Naive B cell (primary cell): ENCODE data around the gene MMP1. TPM values are rescaled to one million over a fixed set of nuclear protein-coding genes. Genes with fewer than 3 reads are reported as not detected.
A peak's percentile ranks its signal among the peaks of the same experiment; 100 is the strongest.
"Not testable (repeated sequence)": the region's sequence is repeated elsewhere in the genome, so short reads cannot be mapped to it uniquely, and the experiment has no call there.

ENCODE experiments used
- ATAC-seq, 2 donors: fragments of 150-1000 bp; cut with Tn5 transposase; 2 replicates each; pipeline ENCODE4 v1.10.0; 2021; ENCODE audit warnings: low read depth in 2 of 2, mild to moderate bottlenecking in 2 of 2, moderate library complexity in 2 of 2
- DNase-seq: peaks from one replicate; pipeline ENCODE4 v3.0.0; 2022
- H3K27ac Mint-ChIP-seq, 6 donors: one replicate each; pipeline ENCODE4 v1.8.0; 2020 to 2022; ENCODE audit warnings: mild to moderate bottlenecking in 6 of 6, mixed read lengths in 6 of 6, moderate library complexity in 5 of 6, inconsistent platforms in 2 of 6
- H3K27me3 Mint-ChIP-seq, 3 donors: one replicate each; pipeline ENCODE4 v1.8.0; 2021 to 2022; ENCODE audit warnings: mixed read lengths in 3 of 3, mild to moderate bottlenecking in 1 of 3
- H3K36me3 Mint-ChIP-seq, 2 donors: one replicate each; pipeline ENCODE4 v1.8.0; 2020 to 2022; ENCODE audit warnings: mixed read lengths in 2 of 2, inconsistent platforms in 1 of 2, mild to moderate bottlenecking in 1 of 2
- H3K4me1 Mint-ChIP-seq, 3 donors: one replicate each; pipeline ENCODE4 v1.8.0; 2020 to 2022; ENCODE audit warnings: mixed read lengths in 3 of 3, inconsistent platforms in 1 of 3, mild to moderate bottlenecking in 1 of 3, moderate library complexity in 1 of 3
- H3K4me3 Mint-ChIP-seq, 8 donors: one replicate each; pipeline ENCODE4 v1.8.0; 2020 to 2022; ENCODE audit warnings: mild to moderate bottlenecking in 8 of 8, mixed read lengths in 8 of 8, moderate library complexity in 8 of 8, inconsistent platforms in 2 of 8
- H3K9me3 Mint-ChIP-seq, 7 donors: one replicate each; pipeline ENCODE4 v1.8.0; 2020 to 2022; ENCODE audit warnings: mixed read lengths in 7 of 7, mild to moderate bottlenecking in 5 of 7, inconsistent platforms in 2 of 7, moderate library complexity in 1 of 7
- polyA plus RNA-seq, 6 donors: library from polyadenylated mRNA; unstranded; fragments of 300-500 nt; fragmentation: Illumina TruSeq; gene quantifications; one replicate each; pipeline ENCODE4 v1.2.3, GENCODE V29; 2021; ENCODE audit warnings: low read depth in 6 of 6

The MMP1 gene
- polyA plus RNA-seq, 6 donors from 2014 or later: not detected

DNA sequence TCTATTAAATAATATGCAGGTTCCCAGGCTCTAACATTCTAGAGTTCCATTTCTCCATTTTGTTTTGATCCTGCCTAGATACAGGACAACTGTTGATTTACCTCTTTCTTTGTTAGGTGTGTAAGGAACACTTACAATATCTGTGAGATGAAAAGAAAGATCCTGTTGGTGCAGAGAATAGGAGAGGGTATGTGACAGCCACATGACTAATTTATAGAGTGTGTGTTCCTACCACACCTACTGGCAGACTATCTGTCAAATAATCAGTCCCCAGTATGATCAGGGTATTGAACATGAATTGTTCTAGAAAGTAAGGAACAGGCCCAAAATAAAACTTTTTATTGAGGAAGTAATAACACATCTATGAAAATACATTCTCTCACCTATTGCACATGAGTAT lies 27.8 kb downstream of the MMP1 start:
- Mint-ChIP-seq H3K4me1 (no peaks in the 10 kb centered on the region), H3K4me3 (no peak overlapping the region), H3K27ac (no peak overlapping the region), H3K9me3 (peaks cover 0 to 5% (median 0%) of the 10 kb centered on the region in 7 donors), H3K27me3 (peaks cover 9 to 26% (median 16%) of the 10 kb centered on the region in 3 donors), H3K36me3 (no peaks in the 10 kb centered on the region)
- ATAC-seq: no peak
- no peak for DNase-seq

DNA sequence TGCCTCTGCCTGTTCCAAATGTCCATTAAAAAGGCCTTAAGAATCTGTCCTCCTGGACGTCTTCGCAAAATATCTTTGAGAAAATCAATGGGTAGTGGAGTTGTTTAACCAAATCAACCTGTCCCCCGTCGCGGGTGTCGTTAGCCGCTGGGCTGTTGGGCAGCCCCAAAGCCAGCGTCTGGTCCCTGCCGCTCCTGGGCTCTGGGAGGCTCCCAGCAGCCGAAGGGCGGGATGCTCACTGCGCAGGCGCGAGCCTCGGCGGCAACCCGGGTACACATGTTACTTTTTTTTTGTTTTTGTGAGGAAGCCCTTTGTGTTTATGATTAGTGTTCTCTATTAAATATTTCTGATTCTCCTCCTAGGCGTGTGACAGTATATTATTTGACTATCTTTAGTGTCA lies 30.2 kb downstream of the MMP1 start:
- DNase-seq: no peak
- H3K4me3 Mint-ChIP-seq: no peak overlapping the region

DNA sequence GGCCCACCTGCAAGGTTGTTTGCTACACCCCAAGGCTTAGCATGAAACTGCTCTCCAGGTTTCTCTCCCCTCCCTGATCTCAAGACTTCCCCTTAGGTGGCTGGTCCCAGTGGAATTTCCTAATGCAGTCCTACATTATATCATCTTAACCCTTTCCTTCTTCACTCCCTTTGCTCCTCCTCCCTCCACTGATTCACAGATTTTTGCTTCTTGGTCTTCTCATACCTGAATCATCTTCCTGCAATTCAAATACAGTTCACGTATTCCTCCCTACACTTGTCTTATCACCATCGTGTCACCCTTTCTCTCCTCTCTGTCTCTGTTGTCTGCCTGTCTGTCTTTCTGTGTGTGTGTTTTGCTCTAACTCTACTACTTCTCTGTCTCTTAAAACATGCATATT lies 34.5 kb downstream of the MMP1 start:
- Mint-ChIP-seq H3K36me3 (no peaks in the 10 kb centered on the region), H3K4me1 (no peaks in the 10 kb centered on the region), H3K9me3 (peaks cover 0 to 7% (median 0%) of the 10 kb centered on the region in 7 donors), H3K27me3 (peaks cover 12 to 16% (median 16%) of the 10 kb centered on the region in 3 donors), H3K4me3 (no peak overlapping the region), H3K27ac (no peak overlapping the region)
- DNase-seq: no peak
- no peak for ATAC-seq

More for the DNA sequence above, 30.2 kb downstream of the MMP1 start:
- Mint-ChIP-seq H3K27me3 (peaks cover 12 to 22% (median 22%) of the 10 kb centered on the region in 3 donors), H3K27ac (no peak overlapping the region), H3K9me3 (peaks cover 0 to 11% (median 0%) of the 10 kb centered on the region in 7 donors), H3K4me1 (no peaks in the 10 kb centered on the region), H3K36me3 (no peaks in the 10 kb centered on the region)
- no peak for ATAC-seq

DNA sequence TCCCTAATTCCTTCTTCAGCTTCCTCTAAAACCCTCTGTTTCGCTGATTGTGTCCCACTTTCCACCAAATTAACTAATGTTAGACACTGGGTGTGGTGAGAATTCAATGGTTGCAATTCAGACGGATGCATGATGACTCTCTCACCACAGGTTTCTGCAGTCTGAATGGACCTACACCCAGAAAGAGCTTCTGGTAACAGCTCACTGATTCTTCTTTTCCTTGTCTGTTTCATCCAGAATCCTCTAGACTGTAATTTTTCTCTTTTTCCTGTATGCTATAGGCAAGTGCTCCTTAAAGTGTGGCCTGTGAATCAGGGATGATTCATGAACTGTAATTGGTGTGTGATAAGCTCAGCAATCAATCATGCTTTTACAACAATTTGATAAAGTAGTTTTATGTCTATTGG lies 35.6 kb downstream of the MMP1 start:
- H3K9me3 Mint-ChIP-seq: peaks cover 0 to 7% (median 0%) of the 10 kb centered on the region in 7 donors
- peaks cover 15 to 23% (median 19%) of the 10 kb centered on the region in 3 donors for H3K27me3 Mint-ChIP-seq
- H3K4me3 Mint-ChIP-seq: no peak overlapping the region
- no peak overlapping the region for H3K27ac Mint-ChIP-seq
- ATAC-seq (no peak), DNase-seq (no peak)
- H3K36me3 Mint-ChIP-seq: no peaks in the 10 kb centered on the region
- H3K4me1 Mint-ChIP-seq: peaks cover 0 to 4% (median 0%) of the 10 kb centered on the region in 3 donors

DNA sequence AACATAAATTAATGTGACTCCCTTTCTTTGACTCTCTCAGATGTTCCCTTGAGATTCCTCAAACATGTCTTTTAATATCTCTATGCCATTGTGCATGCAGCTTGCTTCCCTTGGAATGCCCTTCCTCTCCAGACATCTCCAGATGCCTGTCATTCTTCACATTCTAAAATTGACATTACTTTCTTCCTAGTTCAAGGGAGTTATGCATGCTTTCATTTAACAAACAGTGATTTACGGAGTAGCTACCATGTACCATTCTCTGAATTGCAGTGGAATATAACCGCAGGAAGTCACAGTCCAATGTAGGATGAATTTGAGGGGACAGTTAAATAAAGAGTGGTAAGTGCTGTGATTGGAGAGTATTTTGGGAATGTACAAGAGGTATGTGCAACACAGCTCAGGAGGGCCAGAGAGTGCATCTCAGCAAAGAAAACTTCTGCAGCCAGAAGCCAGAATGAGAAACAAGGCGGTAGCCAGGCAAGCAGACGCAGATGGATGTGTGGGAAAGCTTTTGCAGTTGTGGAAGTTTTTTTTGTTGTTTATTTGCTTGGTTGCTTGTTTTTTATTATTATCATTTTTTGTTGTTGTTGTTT lies 36.2 kb downstream of the MMP1 start:
- peaks cover 0 to 4% (median 0%) of the 10 kb centered on the region in 3 donors for H3K4me1 Mint-ChIP-seq
- ATAC-seq (no peak), DNase-seq (no peak)
- no peak overlapping the region for H3K4me3 Mint-ChIP-seq
- peaks cover 17 to 29% (median 19%) of the 10 kb centered on the region in 3 donors for H3K27me3 Mint-ChIP-seq
- no peaks in the 10 kb centered on the region for H3K36me3 Mint-ChIP-seq
- no peak overlapping the region for H3K27ac Mint-ChIP-seq
- peaks cover 0 to 7% (median 0%) of the 10 kb centered on the region in 7 donors for H3K9me3 Mint-ChIP-seq

DNA sequence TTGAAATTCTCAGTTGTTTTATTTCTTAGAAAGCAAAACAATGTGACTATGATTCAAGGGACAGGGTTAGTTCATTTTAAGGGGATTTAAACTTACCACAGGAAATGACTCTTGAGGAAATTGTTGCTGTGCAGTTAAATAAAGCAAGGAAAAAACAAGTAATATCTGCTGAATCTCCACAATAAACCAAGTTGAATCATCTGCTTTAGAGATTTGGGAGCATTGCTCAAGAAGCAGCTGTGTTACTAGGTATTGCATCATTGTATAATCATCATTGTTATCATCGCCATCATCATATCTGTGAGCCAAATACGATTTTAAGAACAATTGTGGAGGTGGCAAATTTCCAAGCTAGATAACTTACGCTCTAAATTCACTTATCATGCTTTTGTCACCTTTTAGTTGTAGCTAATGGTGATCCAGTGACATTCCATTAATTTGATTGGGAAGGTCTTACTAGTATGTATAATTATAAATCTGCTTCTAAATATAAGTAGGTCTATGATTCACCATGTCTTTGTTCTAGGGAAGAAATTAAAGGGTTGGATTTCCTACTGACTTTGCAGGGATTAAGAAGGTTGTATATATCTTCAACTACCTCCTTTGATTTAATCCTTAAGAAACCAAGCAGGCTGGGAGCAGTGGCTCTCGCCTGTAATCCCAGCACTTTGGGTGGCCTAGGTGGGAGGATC lies 37.5 kb downstream of the MMP1 start:
- Mint-ChIP-seq H3K4me3 (no peak overlapping the region), H3K4me1 (peaks cover 0 to 4% (median 0%) of the 10 kb centered on the region in 3 donors), H3K27me3 (peaks cover 20 to 38% (median 20%) of the 10 kb centered on the region in 3 donors), H3K36me3 (no peaks in the 10 kb centered on the region), H3K27ac (no peak overlapping the region), H3K9me3 (peaks cover 0 to 7% (median 0%) of the 10 kb centered on the region in 7 donors)
- DNase-seq (no peak), ATAC-seq (no peak)

DNA sequence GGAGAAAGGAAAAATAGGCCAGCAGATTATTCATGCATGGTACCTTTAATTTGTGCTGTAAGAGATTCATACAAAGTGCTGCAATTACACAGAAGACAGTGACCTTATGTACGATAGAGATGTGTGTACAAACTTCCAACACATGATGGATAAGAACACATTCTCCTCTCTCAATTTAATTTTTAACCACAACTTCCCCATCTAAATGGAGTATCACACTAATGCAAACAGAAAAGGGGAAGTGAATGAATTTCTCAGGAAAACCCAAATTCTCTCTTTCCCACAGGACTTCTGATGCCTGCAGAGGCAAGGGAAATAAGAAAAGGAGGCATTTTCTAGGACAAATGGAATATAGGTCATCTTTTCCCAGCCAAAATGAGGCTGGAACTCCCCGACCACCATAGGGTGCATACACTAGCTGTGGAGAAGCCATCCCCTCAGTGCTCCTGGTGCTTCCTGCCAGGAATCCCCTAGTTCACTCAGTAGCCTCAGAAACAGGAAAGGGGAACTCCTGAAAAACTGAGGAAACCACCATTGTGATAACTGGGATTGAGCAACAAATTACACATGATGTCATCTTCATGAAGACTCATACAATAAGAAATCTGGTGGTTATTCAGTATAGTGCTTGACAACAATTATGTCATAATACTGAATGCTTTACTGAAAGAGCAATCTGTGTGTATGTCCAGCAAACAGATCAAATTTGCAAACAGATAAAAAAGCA lies 40.0 kb downstream of the MMP1 start:
- H3K27me3 Mint-ChIP-seq: peaks cover 35 to 38% (median 37%) of the 10 kb centered on the region in 3 donors
- no peak for ATAC-seq
- DNase-seq: no peak

DNA sequence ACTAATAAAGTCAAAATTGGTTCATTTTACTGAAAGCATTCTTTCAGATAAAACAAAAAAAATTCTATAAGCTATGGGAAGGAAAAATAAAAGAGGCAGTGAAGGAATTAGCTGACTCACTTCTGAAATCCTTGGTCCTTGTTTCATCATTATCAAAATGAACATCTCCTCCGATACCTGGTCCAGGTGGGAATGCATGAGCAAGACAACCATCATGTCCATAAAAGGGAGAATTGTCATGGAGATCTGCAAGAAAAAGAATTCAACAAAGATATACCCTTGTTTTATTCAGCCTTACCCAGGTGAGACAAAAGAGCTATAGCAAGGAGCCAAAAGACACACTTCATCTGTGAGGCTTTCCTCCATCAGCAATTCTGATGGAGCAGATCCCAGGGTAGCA lies 44.7 kb downstream of the MMP1 start:
- H3K4me1 Mint-ChIP-seq: peaks cover 0 to 4% (median 0%) of the 10 kb centered on the region in 3 donors
- peak overlapping the region in 1 of 6 donors; percentile 1 for H3K27ac Mint-ChIP-seq
- peaks cover 0 to 8% (median 3%) of the 10 kb centered on the region in 7 donors for H3K9me3 Mint-ChIP-seq
- no peak overlapping the region for H3K4me3 Mint-ChIP-seq
- no peak for ATAC-seq
- DNase-seq: no peak
- H3K36me3 Mint-ChIP-seq: no peaks in the 10 kb centered on the region
- peaks cover 32 to 42% (median 35%) of the 10 kb centered on the region in 3 donors for H3K27me3 Mint-ChIP-seq

More for the DNA sequence above, 40.0 kb downstream of the MMP1 start:
- Mint-ChIP-seq H3K9me3 (no peaks in the 10 kb centered on the region), H3K36me3 (no peaks in the 10 kb centered on the region), H3K4me1 (peaks cover 0 to 4% (median 0%) of the 10 kb centered on the region in 3 donors), H3K27ac (no peak overlapping the region), H3K4me3 (no peak overlapping the region)

DNA sequence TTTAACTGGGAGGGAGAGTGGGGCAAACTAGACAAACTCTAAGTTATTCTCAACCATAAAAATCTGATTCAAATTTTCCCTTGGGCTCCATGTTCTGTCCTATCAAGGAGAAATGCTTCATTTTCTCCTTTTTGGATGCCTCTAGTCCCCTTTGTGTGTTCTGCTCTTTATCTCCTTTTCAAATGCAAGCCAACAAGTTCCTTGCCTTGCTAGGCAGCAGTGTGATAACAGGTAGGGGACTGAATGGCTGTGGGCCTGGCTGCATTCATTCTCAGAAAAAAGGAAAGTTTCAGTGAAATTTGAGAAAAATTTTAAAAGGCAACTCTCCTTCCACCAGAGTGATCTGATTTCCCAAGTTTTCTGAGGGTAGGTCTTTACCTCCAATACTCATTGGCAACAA lies 46.3 kb downstream of the MMP1 start:
- Mint-ChIP-seq H3K36me3 (peaks cover 0 to 10% of the 10 kb centered on the region in 2 donors), H3K27me3 (peaks cover 27 to 40% (median 32%) of the 10 kb centered on the region in 3 donors), H3K4me3 (no peak overlapping the region), H3K9me3 (peaks cover 3 to 13% (median 11%) of the 10 kb centered on the region in 7 donors), H3K27ac (no peak overlapping the region), H3K4me1 (no peaks in the 10 kb centered on the region)
- ATAC-seq: no peak
- no peak for DNase-seq

DNA sequence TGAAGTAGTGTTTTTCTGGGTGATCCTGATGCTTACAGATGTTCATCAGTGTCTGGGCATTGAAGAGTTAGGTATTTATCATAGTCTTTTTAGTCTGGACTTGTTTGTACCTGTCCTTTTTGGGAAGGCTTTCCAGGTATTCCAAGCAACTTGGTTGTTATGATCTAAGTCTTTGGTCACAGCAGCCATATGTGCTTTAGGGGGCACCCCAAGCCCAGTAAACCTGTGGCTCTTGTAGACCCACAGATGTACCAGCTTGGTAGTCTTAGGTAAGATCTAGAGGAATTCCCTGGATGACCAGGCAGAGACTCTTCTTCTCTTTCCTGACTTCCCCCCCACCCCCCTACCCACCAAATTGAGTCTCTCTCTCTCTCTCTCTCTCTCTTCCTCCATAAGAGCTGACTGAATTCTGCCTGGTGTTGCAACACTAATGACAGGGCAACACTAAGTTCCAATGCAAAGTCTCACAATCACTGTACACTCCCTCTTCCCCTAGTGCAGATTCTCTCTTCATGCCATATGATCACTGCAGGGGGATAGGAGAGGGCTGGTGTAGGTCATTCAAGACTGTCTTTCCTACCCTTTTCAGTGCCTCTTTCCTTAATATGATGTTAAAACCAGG lies 48.7 kb downstream of the MMP1 start:
- no peak for ATAC-seq
- peaks cover 0 to 10% of the 10 kb centered on the region in 2 donors for H3K36me3 Mint-ChIP-seq
- H3K9me3 Mint-ChIP-seq: peaks cover 5 to 17% (median 13%) of the 10 kb centered on the region in 7 donors
- peaks cover 12 to 32% (median 18%) of the 10 kb centered on the region in 3 donors for H3K27me3 Mint-ChIP-seq
- H3K27ac Mint-ChIP-seq: no peak overlapping the region
- H3K4me1 Mint-ChIP-seq: no peaks in the 10 kb centered on the region
- H3K4me3 Mint-ChIP-seq: no peak overlapping the region
- DNase-seq: no peak

DNA sequence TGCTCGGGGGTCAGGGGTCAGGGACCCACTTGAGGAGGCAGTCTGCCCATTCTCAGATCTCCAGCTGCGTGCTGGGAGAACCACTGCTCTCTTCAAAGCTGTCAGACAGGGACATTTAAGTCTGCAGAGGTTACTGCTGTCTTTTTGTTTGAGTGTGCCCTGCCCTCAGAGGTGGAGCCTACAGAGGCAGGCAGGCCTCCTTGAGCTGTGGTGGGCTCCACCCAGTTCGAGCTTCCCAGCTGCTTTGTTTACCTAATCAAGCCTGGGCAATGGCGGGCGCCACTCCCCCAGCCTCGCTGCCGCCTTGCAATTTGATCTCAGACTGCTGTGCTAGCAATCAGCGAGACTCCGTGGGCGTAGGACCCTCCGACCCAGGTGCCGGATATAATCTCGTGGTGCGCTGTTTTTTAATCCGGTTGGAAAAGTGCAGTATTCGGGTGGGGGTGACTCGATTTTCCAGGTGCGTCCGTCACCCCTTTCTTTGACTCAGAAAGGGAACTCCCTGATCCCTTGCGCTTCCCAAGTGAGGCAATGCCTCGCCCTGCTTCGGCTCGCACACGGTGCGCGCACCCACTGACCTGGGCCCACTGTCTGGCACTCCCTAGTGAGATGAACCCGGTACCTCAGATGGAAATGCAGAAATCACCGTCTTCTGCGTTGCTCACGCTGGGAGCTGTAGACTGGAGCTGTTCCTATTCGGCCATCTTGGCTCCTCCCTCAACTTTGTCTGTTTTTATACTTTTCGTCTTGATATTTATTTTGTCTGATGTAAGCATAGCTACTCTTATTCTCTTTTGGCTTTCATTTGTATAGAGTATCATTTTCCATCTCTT lies 51.0 kb downstream of the MMP1 start:
- not testable (repeated sequence) for ATAC-seq, H3K4me1 Mint-ChIP-seq, DNase-seq, H3K4me3 Mint-ChIP-seq, H3K27ac Mint-ChIP-seq
- H3K36me3 Mint-ChIP-seq: peaks cover 0 to 10% of the 10 kb centered on the region in 2 donors
- peaks cover 5 to 24% (median 18%) of the 10 kb centered on the region in 3 donors for H3K27me3 Mint-ChIP-seq
- peaks cover 5 to 17% (median 13%) of the 10 kb centered on the region in 7 donors for H3K9me3 Mint-ChIP-seq
